ENCODE results near the gene TMEM170A. TPM values are rescaled to one million over a fixed set of nuclear protein-coding genes. Genes with fewer than 3 reads are reported as not detected.
"Not testable (repeated sequence)": the region's sequence is repeated elsewhere in the genome, so short reads cannot be mapped to it uniquely, and the experiment has no call there.

The TMEM170A gene
- total RNA-seq, 2 experiments from 2014 or later = 25.1 to 27.1 TPM

DNA sequence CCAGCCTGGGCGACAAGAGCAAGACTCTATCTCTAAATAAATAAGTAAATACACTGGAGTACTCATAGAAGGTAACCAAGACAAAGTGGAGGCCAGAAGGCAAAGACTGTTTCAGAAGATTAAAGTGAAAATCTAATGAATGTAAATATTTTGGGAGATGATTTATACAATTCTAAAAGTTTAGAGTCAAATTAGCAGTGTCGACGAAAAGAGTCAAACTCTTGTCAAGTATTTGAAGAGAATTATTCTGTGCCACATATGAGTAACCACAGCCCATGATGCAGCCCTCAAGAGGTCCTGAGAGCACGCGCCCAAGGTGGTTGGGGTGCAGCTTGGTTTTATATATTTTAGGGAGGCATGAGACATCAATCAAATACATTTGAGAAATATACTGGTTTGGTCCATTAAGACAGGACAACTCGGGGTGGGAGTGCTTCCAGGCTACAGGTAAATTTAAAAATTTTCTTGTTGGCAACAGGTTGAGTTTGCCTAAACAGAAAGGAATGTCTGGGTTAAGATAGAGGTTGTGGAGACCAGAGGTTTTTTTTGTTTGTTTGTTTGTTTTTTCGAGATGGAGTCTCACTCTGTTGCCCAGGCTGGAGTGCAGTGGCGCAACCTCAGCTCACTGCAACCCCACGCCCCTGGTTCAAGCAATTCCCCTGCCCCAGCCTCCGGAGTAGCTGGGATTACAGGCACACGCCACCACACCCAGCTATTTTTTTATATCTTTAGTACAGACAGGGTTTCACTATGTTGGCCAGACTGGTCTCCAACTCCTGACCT lies 34.7 kb downstream of the TMEM170A start:
- Mint-ChIP-seq H3K36me3 (ENCODE audit: low read depth) (peaks cover 15% of the 10 kb centered on the region), H3K4me1 (ENCODE audit: low read depth) (peaks cover 44% of the 10 kb centered on the region), H3K27ac (no peak overlapping the region), H3K4me3 (no peak overlapping the region), H3K27me3 (no peaks in the 10 kb centered on the region), H3K9me3 (no peaks in the 10 kb centered on the region)
- ChIA-PET CTCF (no interaction called here), POLR2A (no interaction called here)
- ATAC-seq (no peak), DNase-seq (no peak)
- TF ChIP-seq, protein P1, sequence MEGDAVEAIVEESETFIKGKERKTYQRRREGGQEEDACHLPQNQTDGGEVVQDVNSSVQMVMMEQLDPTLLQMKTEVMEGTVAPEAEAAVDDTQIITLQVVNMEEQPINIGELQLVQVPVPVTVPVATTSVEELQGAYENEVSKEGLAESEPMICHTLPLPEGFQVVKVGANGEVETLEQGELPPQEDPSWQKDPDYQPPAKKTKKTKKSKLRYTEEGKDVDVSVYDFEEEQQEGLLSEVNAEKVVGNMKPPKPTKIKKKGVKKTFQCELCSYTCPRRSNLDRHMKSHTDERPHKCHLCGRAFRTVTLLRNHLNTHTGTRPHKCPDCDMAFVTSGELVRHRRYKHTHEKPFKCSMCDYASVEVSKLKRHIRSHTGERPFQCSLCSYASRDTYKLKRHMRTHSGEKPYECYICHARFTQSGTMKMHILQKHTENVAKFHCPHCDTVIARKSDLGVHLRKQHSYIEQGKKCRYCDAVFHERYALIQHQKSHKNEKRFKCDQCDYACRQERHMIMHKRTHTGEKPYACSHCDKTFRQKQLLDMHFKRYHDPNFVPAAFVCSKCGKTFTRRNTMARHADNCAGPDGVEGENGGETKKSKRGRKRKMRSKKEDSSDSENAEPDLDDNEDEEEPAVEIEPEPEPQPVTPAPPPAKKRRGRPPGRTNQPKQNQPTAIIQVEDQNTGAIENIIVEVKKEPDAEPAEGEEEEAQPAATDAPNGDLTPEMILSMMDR (IDR thresholded peaks at IDR 0.05) = no peak
- intact Hi-C loops (cut with micrococcal nuclease) = no loop called here

DNA sequence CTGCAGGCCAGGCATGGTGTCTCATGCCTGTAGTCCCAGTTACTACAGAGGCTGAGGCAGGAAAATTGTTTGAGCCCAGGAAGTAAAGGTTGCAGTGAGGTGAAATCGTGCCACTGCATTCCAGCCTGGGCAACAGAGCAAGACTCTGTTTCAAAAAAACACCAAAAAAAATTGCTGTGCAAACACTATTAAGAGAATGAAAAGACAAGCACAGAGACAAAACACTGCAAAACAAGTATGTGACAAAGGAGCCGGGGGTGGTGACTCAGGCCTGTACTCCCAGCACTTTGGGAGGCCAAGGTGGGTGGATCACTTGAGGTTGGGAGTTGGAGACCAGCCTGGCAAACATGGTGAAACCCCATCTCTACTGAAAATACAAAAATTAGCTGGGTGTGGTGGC lies 38.0 kb downstream of the TMEM170A start:
- DNase-seq = peak; percentile 22
- ATAC-seq; H3K4me3 Mint-ChIP-seq; intact Hi-C loops (cut with micrococcal nuclease); H3K27me3 Mint-ChIP-seq; POLR2A ChIA-PET; H3K9me3 Mint-ChIP-seq; H3K27ac Mint-ChIP-seq: not testable (repeated sequence)
- H3K36me3 Mint-ChIP-seq (ENCODE audit: low read depth) = peaks cover 11% of the 10 kb centered on the region
- CTCF ChIA-PET = interaction anchor here (1.1 kb wide), 1 partner anchor 46 kb away, joined by 3 read pairs; no protein-coding TSS in a partner anchor
- peaks cover 35% of the 10 kb centered on the region for H3K4me1 Mint-ChIP-seq (ENCODE audit: low read depth)

GRCh38 chr16:75424105-75424762 lies 40.3 kb downstream of the TMEM170A start:
- H3K4me1 Mint-ChIP-seq (ENCODE audit: low read depth) = peaks cover 34% of the 10 kb centered on the region
- H3K27me3 Mint-ChIP-seq; intact Hi-C loops (cut with micrococcal nuclease): not testable (repeated sequence)

DNA sequence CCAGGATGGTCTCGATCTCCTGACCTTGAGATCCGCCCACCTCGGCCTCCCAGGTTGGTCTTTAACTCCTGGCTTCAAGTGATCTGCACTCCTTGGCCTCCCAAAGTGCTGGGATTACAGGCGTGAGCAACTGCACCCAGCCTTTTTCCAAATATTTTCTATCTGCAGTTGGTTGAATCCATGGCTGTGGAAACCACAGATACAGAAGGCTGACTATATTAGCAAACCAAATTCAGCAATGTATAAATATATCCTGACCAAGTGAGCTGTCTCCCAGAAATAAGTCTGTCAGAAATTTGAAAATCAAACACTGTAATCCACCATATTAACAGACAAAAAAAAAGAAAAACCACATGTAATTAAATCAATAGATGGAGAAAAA lies 40.8 kb downstream of the TMEM170A start:
- Mint-ChIP-seq H3K27ac (no peak overlapping the region), H3K4me1 (ENCODE audit: low read depth) (peaks cover 32% of the 10 kb centered on the region), H3K4me3 (no peak overlapping the region), H3K36me3 (ENCODE audit: low read depth) (no peaks in the 10 kb centered on the region), H3K27me3 (no peaks in the 10 kb centered on the region), H3K9me3 (no peaks in the 10 kb centered on the region)
- ChIA-PET CTCF (interaction anchor here (0.6 kb wide), 1 partner anchor 340 kb away, joined by 3 read pairs; no protein-coding TSS in a partner anchor), POLR2A (interaction anchor here (0.7 kb wide), 1 partner anchor 765 kb away, joined by 3 read pairs; no protein-coding TSS in a partner anchor)
- ATAC-seq = no peak
- DNase-seq = no peak
- TF ChIP-seq, protein P1 (IDR thresholded peaks at IDR 0.05) = no peak
- intact Hi-C loops (cut with micrococcal nuclease) = no loop called here

More at GRCh38 chr16:75424105-75424762, 40.3 kb downstream of the TMEM170A start:
- POLR2A ChIA-PET = interaction anchor here (0.7 kb wide), 1 partner anchor 765 kb away, joined by 3 read pairs; no protein-coding TSS in a partner anchor
- H3K9me3 Mint-ChIP-seq; H3K4me3 Mint-ChIP-seq; DNase-seq; H3K27ac Mint-ChIP-seq; ATAC-seq; H3K36me3 Mint-ChIP-seq (ENCODE audit: low read depth): not testable (repeated sequence)
- CTCF ChIA-PET = interaction anchor here (0.6 kb wide), 1 partner anchor 340 kb away, joined by 3 read pairs; no protein-coding TSS in a partner anchor

DNA sequence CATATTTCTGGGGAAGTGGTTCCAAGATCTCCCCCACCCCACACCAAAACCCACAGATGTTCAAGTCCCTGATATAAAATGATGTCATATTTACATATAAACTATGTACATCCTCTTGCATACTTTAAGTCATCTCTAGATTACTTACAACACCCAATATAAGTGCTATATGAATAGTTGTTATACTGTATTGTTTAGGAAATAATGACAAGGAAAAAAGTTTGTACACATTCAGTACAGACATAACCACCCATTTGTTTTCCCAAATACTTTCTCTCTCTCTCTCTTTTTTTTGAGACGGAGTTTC lies 42.7 kb downstream of the TMEM170A start:
- CTCF ChIA-PET = interaction anchor here (1.2 to 1.6 kb wide), 3 partner anchors 10 to 274 kb away, joined by 3 to 4 read pairs (median 3); partner anchors contain the start of gene ZFP1
- Mint-ChIP-seq H3K36me3 (ENCODE audit: low read depth) (no peaks in the 10 kb centered on the region), H3K4me3 (no peak overlapping the region), H3K27me3 (no peaks in the 10 kb centered on the region), H3K4me1 (ENCODE audit: low read depth) (peaks cover 34% of the 10 kb centered on the region), H3K27ac (peak overlapping the region; percentile 73), H3K9me3 (no peaks in the 10 kb centered on the region)
- POLR2A ChIA-PET = no interaction called here
- TF ChIP-seq, protein P1 (IDR thresholded peaks at IDR 0.05) = no peak
- no peak for DNase-seq
- peak; percentile 39 for ATAC-seq
- intact Hi-C loops (cut with micrococcal nuclease) = no loop called here
